GM19193 (cell line): ENCODE measurements around the gene CMYA5.

Experiments
- POLR2A ChIP-seq: IDR thresholded peaks from 4 replicates; pipeline ENCODE4 v1.6.1; 2011; ENCODE audit not compliant: insufficient read depth, insufficient read length; ENCODE audit errors: extremely low read depth

CMYA5 gene

GRCh38 chr5:79844571-79844970, 154.9 kb downstream of the CMYA5 start:
- no peak for TF ChIP-seq POLR2A

- no peak for TF ChIP-seq POLR2A
These were observed 156.0 kb downstream of the CMYA5 start for GRCh38 chr5:79845448-79846197.

DNA sequence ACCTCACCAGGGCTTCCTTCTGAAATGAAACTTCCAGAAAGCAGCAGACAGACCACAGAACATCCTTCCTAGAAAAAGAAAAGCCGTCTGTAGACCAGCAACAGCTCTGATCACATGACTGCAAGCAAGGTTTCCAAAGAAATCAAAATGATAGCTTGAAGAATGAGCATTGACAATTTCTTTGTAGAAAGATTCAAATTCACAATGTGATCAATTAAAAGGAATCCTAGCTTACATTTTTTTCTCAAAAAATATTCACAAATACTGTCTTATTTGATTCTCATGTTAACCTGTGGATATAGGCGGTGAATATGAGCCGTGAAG, 156.5 kb downstream of the CMYA5 start:
- no peak for TF ChIP-seq POLR2A

DNA sequence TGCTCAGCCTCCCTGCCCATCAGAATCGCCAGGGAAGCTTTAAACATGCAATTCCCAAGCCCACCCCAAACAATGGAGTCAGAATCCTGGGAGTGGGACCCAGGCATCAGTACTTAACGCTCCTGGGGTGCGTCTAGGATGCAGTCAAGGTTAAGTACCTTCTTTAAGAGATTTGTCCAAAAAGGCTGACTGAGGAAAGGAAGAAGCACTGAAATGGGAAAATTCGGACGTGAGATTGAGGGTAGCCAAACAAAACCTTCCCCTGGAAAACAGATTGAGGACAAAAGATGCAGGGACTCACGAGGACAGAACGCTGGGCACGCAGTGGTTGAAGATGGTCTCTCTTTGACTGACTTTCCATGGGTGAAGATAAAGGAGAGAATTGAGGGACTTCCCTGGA, 157.9 kb downstream of the CMYA5 start:
- TF ChIP-seq POLR2A = no peak

DNA sequence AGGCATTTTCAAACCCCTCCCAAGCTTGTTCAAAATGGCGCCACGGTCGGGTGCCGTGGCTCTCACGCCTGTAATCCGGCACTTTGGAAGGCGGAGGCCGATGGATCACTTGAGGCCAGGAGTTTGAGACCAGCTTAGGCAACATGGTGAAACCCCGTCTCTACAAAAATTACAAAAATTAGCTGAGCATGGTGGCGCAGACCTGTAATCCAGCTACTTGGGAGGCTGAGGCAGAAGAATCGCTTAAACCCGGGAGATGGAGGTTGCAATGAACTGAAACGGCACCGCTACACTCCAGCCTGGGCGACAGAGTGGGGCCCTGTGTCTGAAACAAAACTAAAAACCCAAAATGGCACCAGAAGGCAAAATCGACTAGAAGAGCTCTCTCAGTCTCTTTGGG, 159.4 kb downstream of the CMYA5 start:
- no peak for TF ChIP-seq POLR2A
